ENCODE data around the gene PARG. TPM values are rescaled to one million over a fixed set of nuclear protein-coding genes. Genes with fewer than 3 reads are reported as not detected.

Gene PARG
- total RNA-seq, 2 experiments from 2014 or later = 32.7 to 34.2 TPM

GRCh38 chr10:49831352-49832035, 110.3 kb downstream of the PARG start:
- Mint-ChIP-seq H3K27ac (no peak overlapping the region), H3K9me3 (no peaks in the 10 kb centered on the region), H3K27me3 (no peaks in the 10 kb centered on the region), H3K4me3 (no peak overlapping the region), H3K36me3 (peaks cover 16% of the 10 kb centered on the region), H3K4me1 (peaks cover 4% of the 10 kb centered on the region)
- no peak for DNase-seq
- POLR2A ChIA-PET = no interaction called here
- no peak for ATAC-seq (ENCODE audit: low read depth)

GRCh38 chr10:49830846-49831245, 111.0 kb downstream of the PARG start:
- H3K4me1 Mint-ChIP-seq = peaks cover 4% of the 10 kb centered on the region
- peaks cover 19% of the 10 kb centered on the region for H3K36me3 Mint-ChIP-seq
- ATAC-seq (ENCODE audit: low read depth) = no peak
- no peaks in the 10 kb centered on the region for H3K9me3 Mint-ChIP-seq
- no peak overlapping the region for H3K27ac Mint-ChIP-seq
- no peaks in the 10 kb centered on the region for H3K27me3 Mint-ChIP-seq
- no peak overlapping the region for H3K4me3 Mint-ChIP-seq
- no peak for DNase-seq
- POLR2A ChIA-PET = no interaction called here

DNA sequence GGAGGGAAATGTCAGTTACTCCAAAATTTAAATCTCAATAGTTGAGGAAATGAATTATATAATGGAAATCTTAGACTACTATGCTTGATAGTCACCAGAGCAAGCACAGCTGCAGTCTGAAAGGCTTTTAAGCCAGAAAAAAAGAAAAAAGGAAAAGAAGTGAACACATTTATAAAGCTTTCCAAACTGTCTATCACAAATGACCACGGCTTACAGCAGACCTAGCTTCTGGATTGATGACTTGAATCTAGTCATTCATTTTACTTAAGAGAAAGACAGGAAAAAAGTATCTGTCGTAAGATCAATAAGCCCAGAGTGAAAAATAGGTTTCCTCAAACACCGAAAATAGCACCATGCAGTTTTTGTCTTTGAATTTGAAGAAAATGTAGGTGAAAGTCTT, 111.8 kb downstream of the PARG start:
- ATAC-seq (ENCODE audit: low read depth) (no peak), DNase-seq (no peak)
- Mint-ChIP-seq H3K4me3 (no peak overlapping the region), H3K4me1 (peaks cover 4% of the 10 kb centered on the region), H3K9me3 (no peaks in the 10 kb centered on the region), H3K27ac (no peak overlapping the region), H3K27me3 (no peaks in the 10 kb centered on the region), H3K36me3 (peaks cover 22% of the 10 kb centered on the region)
- POLR2A ChIA-PET = no interaction called here

GRCh38 chr10:49827297-49827696, 114.5 kb downstream of the PARG start:
- POLR2A ChIA-PET = no interaction called here
- Mint-ChIP-seq H3K36me3 (peaks cover 23% of the 10 kb centered on the region), H3K27me3 (no peaks in the 10 kb centered on the region), H3K4me1 (peaks cover 4% of the 10 kb centered on the region), H3K9me3 (no peaks in the 10 kb centered on the region), H3K4me3 (no peak overlapping the region), H3K27ac (no peak overlapping the region)
- no peak for ATAC-seq (ENCODE audit: low read depth)
- DNase-seq = no peak

DNA sequence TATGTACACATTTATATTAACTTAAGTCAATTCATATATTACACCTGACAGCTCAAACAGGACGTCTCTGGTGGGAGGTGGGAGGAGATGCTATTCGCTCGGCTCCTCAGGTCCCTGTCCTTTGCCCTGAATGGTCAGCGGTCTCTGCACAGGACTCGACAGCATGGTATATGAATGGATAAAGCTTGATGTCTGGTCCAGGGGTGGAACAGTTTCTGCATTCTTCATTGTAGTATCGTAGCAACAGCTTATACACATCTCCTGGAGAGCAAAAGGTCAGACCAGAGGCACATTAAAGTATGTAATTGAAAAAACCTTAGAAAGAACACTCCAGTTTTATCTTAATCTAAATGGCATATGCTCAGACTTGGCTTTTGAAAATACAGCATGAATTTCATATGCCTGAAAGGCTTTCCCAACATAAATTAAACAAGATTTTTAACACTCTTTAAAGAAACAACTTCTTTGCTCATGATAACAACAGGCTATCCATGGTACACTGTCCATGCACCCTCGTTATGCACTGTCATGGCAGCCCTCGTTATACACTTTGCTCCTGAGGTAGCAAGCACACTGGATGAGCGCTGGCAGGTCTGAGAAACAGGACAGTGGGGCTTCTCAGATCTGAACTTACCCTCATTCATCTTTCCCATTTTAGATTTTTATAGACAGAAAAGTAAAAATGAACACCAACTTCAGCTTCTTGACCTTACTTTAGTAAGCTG, 122.4 kb downstream of the PARG start:
- ATAC-seq (ENCODE audit: low read depth) (no peak), DNase-seq (no peak)
- POLR2A ChIA-PET = no interaction called here
- Mint-ChIP-seq H3K36me3 (peaks cover 45% of the 10 kb centered on the region), H3K9me3 (no peaks in the 10 kb centered on the region), H3K27me3 (no peaks in the 10 kb centered on the region), H3K4me3 (no peak overlapping the region), H3K4me1 (peaks cover 6% of the 10 kb centered on the region), H3K27ac (no peak overlapping the region)

GRCh38 chr10:49817845-49818244, 124.0 kb downstream of the PARG start:
- POLR2A ChIA-PET = no interaction called here

GRCh38 chr10:49803988-49804387, 137.8 kb downstream of the PARG start:
- Mint-ChIP-seq H3K27me3 (no peaks in the 10 kb centered on the region), H3K4me1 (no peaks in the 10 kb centered on the region), H3K36me3 (peaks cover 1% of the 10 kb centered on the region), H3K4me3 (no peak overlapping the region), H3K9me3 (peaks cover 4% of the 10 kb centered on the region), H3K27ac (no peak overlapping the region)
- POLR2A ChIA-PET = no interaction called here
- ATAC-seq (ENCODE audit: low read depth) = no peak
- DNase-seq = no peak

More at GRCh38 chr10:49817845-49818244, 124.0 kb downstream of the PARG start:
- H3K27me3 Mint-ChIP-seq = no peaks in the 10 kb centered on the region
- H3K9me3 Mint-ChIP-seq = no peaks in the 10 kb centered on the region
- peaks cover 45% of the 10 kb centered on the region for H3K36me3 Mint-ChIP-seq
- no peak overlapping the region for H3K4me3 Mint-ChIP-seq
- no peak for DNase-seq
- no peak overlapping the region for H3K27ac Mint-ChIP-seq
- ATAC-seq (ENCODE audit: low read depth) = no peak
- peaks cover 6% of the 10 kb centered on the region for H3K4me1 Mint-ChIP-seq

DNA sequence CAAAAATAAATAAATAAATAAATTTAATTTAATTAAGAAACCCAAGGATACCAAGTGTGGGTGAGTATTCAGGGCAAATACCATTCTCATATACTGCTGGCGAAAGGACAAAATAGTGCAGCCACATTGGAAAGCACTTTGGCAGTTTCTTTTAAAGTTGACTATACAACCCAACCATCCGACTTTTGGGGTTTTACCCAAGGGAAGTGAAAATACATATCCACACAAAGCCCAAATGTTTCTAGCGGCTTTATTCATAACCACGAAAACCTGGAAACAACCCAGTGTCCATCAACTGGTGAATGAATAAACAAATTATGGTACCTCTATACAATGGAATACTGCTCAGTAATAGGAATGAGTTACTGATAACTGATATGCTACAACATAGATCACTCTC, 143.6 kb downstream of the PARG start:
- Mint-ChIP-seq H3K4me3 (no peak overlapping the region), H3K27me3 (peaks cover 2% of the 10 kb centered on the region), H3K27ac (no peak overlapping the region), H3K9me3 (no peaks in the 10 kb centered on the region), H3K4me1 (no peaks in the 10 kb centered on the region), H3K36me3 (no peaks in the 10 kb centered on the region)
- POLR2A ChIA-PET = no interaction called here
- DNase-seq (no peak), ATAC-seq (ENCODE audit: low read depth) (no peak)

DNA sequence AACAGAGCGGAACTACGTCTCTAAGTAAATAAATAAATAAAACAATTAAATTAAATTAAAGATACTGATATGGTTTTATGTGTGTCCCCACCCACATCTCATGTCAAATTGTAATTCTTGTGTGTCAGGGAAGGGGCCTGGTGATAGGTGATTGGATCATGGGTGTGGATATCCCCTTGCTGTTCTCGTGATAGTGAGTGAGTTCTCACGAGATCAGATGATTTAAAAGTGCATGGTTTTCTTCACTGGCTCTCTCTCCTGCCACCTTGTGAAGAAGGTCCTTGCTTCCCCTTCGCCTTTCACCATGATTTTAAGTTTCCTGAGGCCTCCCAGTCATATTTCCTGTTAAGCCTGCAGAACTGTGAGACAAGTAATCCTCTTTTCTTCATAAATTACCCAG, 150.7 kb downstream of the PARG start:
- DNase-seq (no peak), ATAC-seq (ENCODE audit: low read depth) (no peak)
- Mint-ChIP-seq H3K27me3 (peaks cover 2% of the 10 kb centered on the region), H3K36me3 (no peaks in the 10 kb centered on the region), H3K27ac (no peak overlapping the region), H3K4me1 (no peaks in the 10 kb centered on the region), H3K9me3 (no peaks in the 10 kb centered on the region), H3K4me3 (no peak overlapping the region)
- POLR2A ChIA-PET = no interaction called here

- POLR2A ChIA-PET = no interaction called here
- Mint-ChIP-seq H3K4me3 (no peak overlapping the region), H3K4me1 (no peaks in the 10 kb centered on the region), H3K27ac (no peak overlapping the region), H3K36me3 (no peaks in the 10 kb centered on the region), H3K27me3 (peaks cover 13% of the 10 kb centered on the region), H3K9me3 (no peaks in the 10 kb centered on the region)
- DNase-seq (no peak), ATAC-seq (ENCODE audit: low read depth) (no peak)
These were observed 157.1 kb downstream of the PARG start for GRCh38 chr10:49784681-49785080.

- Mint-ChIP-seq H3K27me3 (peaks cover 13% of the 10 kb centered on the region), H3K9me3 (no peaks in the 10 kb centered on the region), H3K4me1 (no peaks in the 10 kb centered on the region), H3K4me3 (no peak overlapping the region), H3K36me3 (no peaks in the 10 kb centered on the region), H3K27ac (no peak overlapping the region)
- POLR2A ChIA-PET = no interaction called here
- DNase-seq (no peak), ATAC-seq (ENCODE audit: low read depth) (no peak)
These were observed 158.2 kb downstream of the PARG start for GRCh38 chr10:49783645-49784044.

DNA sequence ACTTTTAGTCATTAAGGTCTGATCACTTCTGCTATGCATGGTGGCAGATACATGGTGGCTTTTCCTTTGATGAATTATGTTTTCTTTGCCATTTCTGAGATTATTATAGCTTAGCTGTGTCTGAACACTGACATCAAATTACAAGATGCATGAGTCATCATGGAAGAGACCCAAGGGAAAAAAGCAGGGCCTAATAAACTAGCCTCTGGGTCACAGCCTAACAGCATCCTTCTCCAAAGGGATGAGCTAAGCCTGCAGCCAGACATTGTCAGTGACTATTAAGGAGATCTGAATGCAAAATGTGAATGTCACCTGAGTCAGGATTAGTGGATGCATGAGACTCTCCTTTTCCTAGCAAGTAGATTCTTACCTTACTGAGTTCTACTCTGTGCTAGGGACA, 160.6 kb downstream of the PARG start:
- no peak for DNase-seq
- Mint-ChIP-seq H3K27me3 (peaks cover 13% of the 10 kb centered on the region), H3K27ac (no peak overlapping the region), H3K4me3 (no peak overlapping the region), H3K4me1 (no peaks in the 10 kb centered on the region), H3K9me3 (no peaks in the 10 kb centered on the region), H3K36me3 (no peaks in the 10 kb centered on the region)
- no peak for ATAC-seq (ENCODE audit: low read depth)
- POLR2A ChIA-PET = no interaction called here

GRCh38 chr10:49778197-49778596, 163.6 kb downstream of the PARG start:
- POLR2A ChIA-PET = no interaction called here
- Mint-ChIP-seq H3K27me3 (peaks cover 4% of the 10 kb centered on the region), H3K27ac (no peak overlapping the region), H3K9me3 (no peaks in the 10 kb centered on the region), H3K4me3 (no peak overlapping the region), H3K4me1 (no peaks in the 10 kb centered on the region), H3K36me3 (no peaks in the 10 kb centered on the region)
- ATAC-seq (ENCODE audit: low read depth) (no peak), DNase-seq (no peak)

DNA sequence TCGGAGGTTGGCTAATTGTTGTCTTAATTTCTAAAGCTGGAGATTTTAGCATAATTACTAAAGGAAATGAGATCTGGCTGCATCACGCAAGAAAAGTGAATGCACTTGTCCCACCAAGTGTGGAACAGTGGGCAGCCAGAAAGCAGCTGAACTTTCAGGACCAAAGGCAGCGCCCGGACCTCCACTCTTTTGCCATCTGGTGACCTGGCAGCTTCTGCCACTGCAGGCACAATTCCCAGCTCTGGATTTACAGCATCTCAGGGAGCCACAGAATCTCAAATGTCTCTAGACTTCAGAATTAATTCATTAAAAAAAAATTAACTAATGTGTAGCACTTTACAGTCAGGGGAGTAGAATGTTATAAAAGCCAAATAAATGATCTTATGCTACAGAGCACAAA, 165.0 kb downstream of the PARG start:
- Mint-ChIP-seq H3K4me1 (peaks cover under 1% of the 10 kb centered on the region), H3K27me3 (peaks cover 11% of the 10 kb centered on the region), H3K27ac (no peak overlapping the region), H3K36me3 (no peaks in the 10 kb centered on the region), H3K9me3 (no peaks in the 10 kb centered on the region), H3K4me3 (no peak overlapping the region)
- no peak for ATAC-seq (ENCODE audit: low read depth)
- POLR2A ChIA-PET = no interaction called here
- no peak for DNase-seq
